Glutamatergic neuron (in vitro differentiated cells): ENCODE results near the gene ADPGK. TPM values are rescaled to one million over a fixed set of nuclear protein-coding genes. Genes with fewer than 3 reads are reported as not detected.

Source experiments
- DNase-seq: peaks from one replicate; pipeline ENCODE4 v3.0.0; 2022
- H3K27ac Mint-ChIP-seq: one replicate; pipeline ENCODE4 v1.8.0; 2020; ENCODE audit warnings: mild to moderate bottlenecking, mixed read lengths, inconsistent platforms; ENCODE audit not compliant: unreplicated experiment
- H3K27me3 Mint-ChIP-seq: one replicate; pipeline ENCODE4 v1.8.0; 2020; ENCODE audit warnings: mild to moderate bottlenecking, moderate library complexity, mixed read lengths, inconsistent platforms; ENCODE audit not compliant: unreplicated experiment
- H3K36me3 Mint-ChIP-seq: one replicate; pipeline ENCODE4 v1.8.0; 2020; ENCODE audit warnings: mild to moderate bottlenecking, mixed read lengths, inconsistent platforms; ENCODE audit not compliant: unreplicated experiment
- H3K4me1 Mint-ChIP-seq: one replicate; pipeline ENCODE4 v1.8.0; 2020; ENCODE audit warnings: mild to moderate bottlenecking, low read depth, mixed read lengths, inconsistent platforms; ENCODE audit not compliant: unreplicated experiment
- H3K4me3 Mint-ChIP-seq: one replicate; pipeline ENCODE4 v1.8.0; 2020; ENCODE audit warnings: mild to moderate bottlenecking, mixed read lengths, inconsistent platforms; ENCODE audit not compliant: unreplicated experiment
- H3K9me3 Mint-ChIP-seq: one replicate; pipeline ENCODE4 v1.8.0; 2020; ENCODE audit warnings: mild to moderate bottlenecking, moderate library complexity, mixed read lengths, inconsistent platforms; ENCODE audit not compliant: unreplicated experiment
- total RNA-seq: library from RNA; stranded (reverse); fragmentation: NEBNext Ultra II Directional; extraction: Animal tissue kit (Norgen Biotek cat#: 25700); gene quantifications from one replicate; pipeline ENCODE4 v1.2.1, GENCODE V29; 2021; ENCODE audit not compliant: unreplicated experiment
- TF ChIP-seq, protein P1 (sequence below): fragments of 200-600 bp; sonication (generic); IDR thresholded peaks from one replicate; pipeline ENCODE4 v1.5.0; 2021; ENCODE audit not compliant: partially characterized antibody, unreplicated experiment

ADPGK gene
- total RNA-seq, 1 donor from 2014 or later, result 33.5 TPM

DNA sequence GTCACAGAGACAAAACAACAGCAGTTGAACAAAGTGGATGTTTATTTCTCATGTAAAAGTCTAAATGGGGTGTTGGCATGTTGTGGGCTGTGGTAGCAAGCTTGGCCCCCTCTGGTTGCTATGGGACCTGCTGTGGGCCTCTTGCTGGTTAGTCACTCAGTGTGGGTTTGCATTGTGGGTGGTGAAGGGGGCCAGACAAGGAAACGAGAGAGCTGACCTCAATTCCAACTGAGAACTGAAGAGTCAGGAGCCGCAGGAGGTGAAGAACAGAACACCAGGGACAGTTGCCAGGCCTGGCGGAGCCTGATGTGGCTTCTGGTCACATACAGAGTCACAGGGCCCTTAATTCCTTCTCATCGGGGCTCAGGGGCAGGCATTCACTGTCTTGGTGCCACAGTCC, 1.9 kb upstream of the ADPGK start:
- Mint-ChIP-seq H3K36me3 (no peaks in the 10 kb centered on the region), H3K4me1 (peaks cover 17% of the 10 kb centered on the region), H3K9me3 (peaks cover 8% of the 10 kb centered on the region), H3K27ac (no peak overlapping the region), H3K4me3 (no peak overlapping the region), H3K27me3 (peaks cover 7% of the 10 kb centered on the region)
- TF ChIP-seq, protein P1, sequence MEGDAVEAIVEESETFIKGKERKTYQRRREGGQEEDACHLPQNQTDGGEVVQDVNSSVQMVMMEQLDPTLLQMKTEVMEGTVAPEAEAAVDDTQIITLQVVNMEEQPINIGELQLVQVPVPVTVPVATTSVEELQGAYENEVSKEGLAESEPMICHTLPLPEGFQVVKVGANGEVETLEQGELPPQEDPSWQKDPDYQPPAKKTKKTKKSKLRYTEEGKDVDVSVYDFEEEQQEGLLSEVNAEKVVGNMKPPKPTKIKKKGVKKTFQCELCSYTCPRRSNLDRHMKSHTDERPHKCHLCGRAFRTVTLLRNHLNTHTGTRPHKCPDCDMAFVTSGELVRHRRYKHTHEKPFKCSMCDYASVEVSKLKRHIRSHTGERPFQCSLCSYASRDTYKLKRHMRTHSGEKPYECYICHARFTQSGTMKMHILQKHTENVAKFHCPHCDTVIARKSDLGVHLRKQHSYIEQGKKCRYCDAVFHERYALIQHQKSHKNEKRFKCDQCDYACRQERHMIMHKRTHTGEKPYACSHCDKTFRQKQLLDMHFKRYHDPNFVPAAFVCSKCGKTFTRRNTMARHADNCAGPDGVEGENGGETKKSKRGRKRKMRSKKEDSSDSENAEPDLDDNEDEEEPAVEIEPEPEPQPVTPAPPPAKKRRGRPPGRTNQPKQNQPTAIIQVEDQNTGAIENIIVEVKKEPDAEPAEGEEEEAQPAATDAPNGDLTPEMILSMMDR, result no peak
- DNase-seq, result no peak

DNA sequence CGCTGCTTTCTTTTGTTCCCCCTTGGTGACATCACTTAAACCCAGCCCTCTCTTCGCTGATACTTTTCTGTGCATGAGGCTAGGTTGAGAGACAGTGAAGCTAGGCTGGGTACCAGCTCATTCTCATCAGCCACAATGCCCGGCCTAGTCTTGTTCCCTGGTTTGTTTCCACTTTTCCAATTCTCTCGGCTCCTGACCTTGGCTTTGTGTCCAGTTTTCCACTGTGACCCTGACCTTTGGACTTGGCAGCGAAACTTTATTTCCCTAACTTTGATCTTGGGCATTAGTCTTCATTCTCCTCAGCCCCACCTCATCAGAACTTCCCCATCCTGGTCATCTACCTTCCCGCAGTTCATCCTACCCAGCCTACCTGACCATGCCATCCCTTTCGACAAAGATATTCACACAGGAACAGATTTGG, 908 bp upstream of the ADPGK start:
- Mint-ChIP-seq H3K36me3 (no peaks in the 10 kb centered on the region), H3K27ac (peak overlapping the region; percentile 95), H3K9me3 (peaks cover 8% of the 10 kb centered on the region), H3K27me3 (peaks cover 7% of the 10 kb centered on the region), H3K4me1 (peaks cover 17% of the 10 kb centered on the region), H3K4me3 (peak overlapping the region; percentile 91)
- TF ChIP-seq, protein P1, result peak; percentile 3
- DNase-seq, result no peak

DNA sequence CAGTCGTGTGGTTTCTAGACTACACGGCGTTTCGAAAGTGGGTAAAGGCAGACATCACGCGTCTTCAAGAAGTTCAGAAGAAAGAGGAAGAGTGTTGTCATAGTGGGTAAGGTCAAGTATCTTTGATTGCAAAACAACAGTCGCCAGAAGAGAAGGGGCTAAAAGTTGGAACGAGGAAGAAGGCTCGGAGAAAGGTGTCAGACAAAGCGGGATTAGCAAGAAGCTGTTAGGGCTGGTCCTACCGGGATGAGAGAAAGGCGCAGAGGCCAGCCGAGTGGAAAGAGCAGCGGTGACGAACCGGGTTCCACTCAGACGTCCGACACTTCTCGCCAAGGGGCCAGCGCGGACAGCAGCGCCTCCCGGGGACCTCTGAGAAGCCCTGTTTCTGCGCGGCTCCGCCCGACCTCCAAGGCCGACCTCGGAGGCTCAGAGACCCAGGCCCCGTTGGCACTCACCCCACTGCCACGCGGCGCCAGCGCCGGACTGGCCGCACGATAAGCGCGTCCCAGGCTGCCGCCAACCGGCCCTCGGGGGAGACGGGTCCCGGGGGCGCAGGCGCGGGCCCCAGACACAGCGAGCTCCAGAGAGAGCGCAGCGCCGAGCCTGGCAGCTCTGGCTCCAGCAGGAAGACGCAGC, 436 bp downstream of the ADPGK start:
- H3K27ac Mint-ChIP-seq, result peak overlapping the region; percentile 90
- H3K4me1 Mint-ChIP-seq, result peaks cover 17% of the 10 kb centered on the region
- H3K9me3 Mint-ChIP-seq, result peaks cover 8% of the 10 kb centered on the region
- peaks cover 7% of the 10 kb centered on the region for H3K27me3 Mint-ChIP-seq
- H3K36me3 Mint-ChIP-seq, result no peaks in the 10 kb centered on the region
- peak overlapping the region; percentile 99 for H3K4me3 Mint-ChIP-seq
- TF ChIP-seq, protein P1, result no peak
- DNase-seq, result no peak

DNA sequence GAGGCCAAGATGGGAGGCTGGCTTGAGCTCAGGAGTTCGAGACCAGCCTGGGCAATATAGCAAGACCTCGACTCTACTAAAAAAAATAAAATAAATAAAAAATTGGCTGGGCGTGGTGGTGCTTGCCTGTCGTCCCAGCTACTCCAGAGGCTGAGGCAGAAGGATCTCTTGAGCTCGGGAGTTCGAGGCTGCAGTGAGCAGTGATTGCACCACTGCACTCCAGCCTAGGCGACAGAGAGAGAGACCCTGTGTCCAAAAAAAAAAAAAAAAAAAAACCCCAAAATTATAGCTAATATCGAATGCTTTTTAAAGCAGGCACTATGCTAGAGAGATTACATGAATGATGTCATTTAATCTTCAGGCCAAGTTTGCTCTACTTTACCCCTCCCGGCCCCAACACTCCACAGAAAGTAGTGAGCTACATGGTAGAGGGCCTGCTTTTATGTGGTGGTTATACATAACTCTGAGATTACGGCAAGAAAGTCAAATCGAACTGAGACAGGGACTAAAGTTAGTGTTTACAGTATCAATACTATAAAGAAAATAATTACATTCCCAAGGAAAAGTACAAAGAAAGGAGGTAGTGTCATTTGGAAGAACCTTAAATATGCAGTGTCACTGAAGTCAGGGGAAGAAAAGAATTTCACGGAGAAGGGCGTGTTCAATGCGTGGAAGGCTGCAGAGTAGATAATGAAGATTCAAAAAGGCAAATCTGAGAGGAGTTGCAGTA, 1.1 kb downstream of the ADPGK start:
- Mint-ChIP-seq H3K4me1 (peaks cover 17% of the 10 kb centered on the region), H3K36me3 (no peaks in the 10 kb centered on the region), H3K9me3 (peaks cover 8% of the 10 kb centered on the region), H3K4me3 (peak overlapping the region; percentile 99), H3K27ac (peak overlapping the region; percentile 90), H3K27me3 (peaks cover 7% of the 10 kb centered on the region)
- no peak for DNase-seq
- TF ChIP-seq, protein P1, result no peak

DNA sequence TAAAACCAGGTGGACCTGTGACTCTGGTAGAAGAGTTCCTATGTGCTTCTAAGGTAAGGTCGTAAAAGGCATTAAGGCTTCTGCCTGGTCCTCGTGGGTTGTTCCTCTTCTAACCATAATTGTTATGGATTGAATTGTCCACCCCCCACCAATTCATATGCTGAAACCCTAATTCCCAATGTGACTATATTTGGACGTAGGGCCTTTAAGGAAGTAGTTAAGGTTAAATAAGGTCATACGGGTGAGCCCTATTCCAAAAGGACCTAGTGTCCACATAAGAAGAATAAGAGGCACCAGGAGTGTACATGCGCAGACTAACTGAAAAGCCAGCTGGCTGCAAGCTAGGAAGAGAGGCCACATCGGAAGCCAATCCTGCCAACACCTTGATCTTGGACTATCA, 1.9 kb downstream of the ADPGK start:
- Mint-ChIP-seq H3K4me1 (peaks cover 17% of the 10 kb centered on the region), H3K4me3 (peak overlapping the region; percentile 79), H3K27me3 (peaks cover 7% of the 10 kb centered on the region), H3K36me3 (no peaks in the 10 kb centered on the region), H3K27ac (no peak overlapping the region), H3K9me3 (peaks cover 8% of the 10 kb centered on the region)
- DNase-seq, result no peak
- TF ChIP-seq, protein P1, result no peak
